Common myeloid progenitor, CD34-positive (primary cell): Measurements from ENCODE around the gene MTHFSD.

Experiments
- CTCF ChIA-PET: fragments of 350-600 bp; sonication (Branson Sonifier 250); formaldehyde crosslinking; loops from one replicate; lab custom pipeline; 2021; ENCODE audit warnings: antibody characterized with exemption; lab: Charles Lee
- POLR2A ChIA-PET: fragments of 350-600 bp; sonication (Branson Sonifier 250); formaldehyde crosslinking; loops from one replicate; lab custom pipeline; 2021; ENCODE audit warnings: antibody characterized with exemption; lab: Charles Lee
- DNase-seq, 3 donors: peaks; one replicate each; pipeline versions ENCODE4 v3.0.0 to v3.0.0-alpha.2; 2013
- H3K27ac ChIP-seq, 2 experiments: 1 replicate in 1 of 2; 2 replicates in 1 of 2; pipeline ENCODE4 v1.7.0; 2013; ENCODE audit warnings: inconsistent platforms in 2 of 2, low read length in 2 of 2, mild to moderate bottlenecking in 2 of 2, low read depth in 1 of 2, moderate library complexity in 1 of 2; ENCODE audit not compliant: severe bottlenecking in 2 of 2, insufficient read depth in 1 of 2, poor library complexity in 1 of 2
- H3K27me3 ChIP-seq, 5 experiments: replicated peaks in 2 of 5; 1 replicate in 3 of 5; 2 replicates in 2 of 5; pipeline versions ENCODE4 v1.6.1 to v1.7.0; 2013; ENCODE audit warnings: low read length in 4 of 5, mild to moderate bottlenecking in 2 of 5, moderate library complexity in 2 of 5, inconsistent platforms in 1 of 5; ENCODE audit not compliant: insufficient read depth in 5 of 5, control insufficient read depth in 4 of 5
- H3K36me3 ChIP-seq, 4 experiments: 1 replicate in 2 of 4; 2 replicates in 2 of 4; pipeline versions ENCODE4 v1.6.1 to v1.7.0; 2013; ENCODE audit warnings: low read length in 3 of 4, control low read depth in 1 of 4, mild to moderate bottlenecking in 1 of 4; ENCODE audit not compliant: control insufficient read depth in 4 of 4, insufficient read depth in 4 of 4
- H3K4me1 ChIP-seq, 4 experiments: 1 replicate in 3 of 4; 2 replicates in 1 of 4; pipeline versions ENCODE4 v1.6.1 to v1.7.1; 2013; ENCODE audit warnings: low read length in 3 of 4, mild to moderate bottlenecking in 3 of 4, control low read depth in 1 of 4, inconsistent platforms in 1 of 4, moderate library complexity in 1 of 4; ENCODE audit not compliant: control insufficient read depth in 4 of 4, insufficient read depth in 4 of 4; ENCODE audit errors: control extremely low read depth in 1 of 4
- H3K4me3 ChIP-seq, 7 experiments: 1 replicate in 4 of 7; 2 replicates in 3 of 7; pipeline versions ENCODE4 v1.5.1 to v1.7.0; 2013; ENCODE audit warnings: mild to moderate bottlenecking in 7 of 7, low read length in 6 of 7, moderate library complexity in 6 of 7, inconsistent platforms in 2 of 7, low read depth in 2 of 7, control low read depth in 1 of 7; ENCODE audit not compliant: insufficient read depth in 4 of 7, control insufficient read depth in 1 of 7; ENCODE audit errors: extremely low read depth in 1 of 7
- H3K9me3 ChIP-seq, 5 experiments: 1 replicate in 4 of 5; 2 replicates in 1 of 5; pipeline versions ENCODE4 v1.6.1 to v1.7.1; 2013; ENCODE audit warnings: low read length in 4 of 5, mild to moderate bottlenecking in 2 of 5, inconsistent platforms in 1 of 5, low read depth in 1 of 5, moderate library complexity in 1 of 5; ENCODE audit not compliant: control insufficient read depth in 4 of 5, insufficient read depth in 2 of 5; ENCODE audit errors: control extremely low read depth in 1 of 5
- WGBS: methylation state at CpG from one replicate; pipeline ENCODE4 v1.1.5; 2013; ENCODE audit not compliant: insufficient coverage; 5-methylcytosine and 5-hydroxymethylcytosine counted together

MTHFSD gene

DNA sequence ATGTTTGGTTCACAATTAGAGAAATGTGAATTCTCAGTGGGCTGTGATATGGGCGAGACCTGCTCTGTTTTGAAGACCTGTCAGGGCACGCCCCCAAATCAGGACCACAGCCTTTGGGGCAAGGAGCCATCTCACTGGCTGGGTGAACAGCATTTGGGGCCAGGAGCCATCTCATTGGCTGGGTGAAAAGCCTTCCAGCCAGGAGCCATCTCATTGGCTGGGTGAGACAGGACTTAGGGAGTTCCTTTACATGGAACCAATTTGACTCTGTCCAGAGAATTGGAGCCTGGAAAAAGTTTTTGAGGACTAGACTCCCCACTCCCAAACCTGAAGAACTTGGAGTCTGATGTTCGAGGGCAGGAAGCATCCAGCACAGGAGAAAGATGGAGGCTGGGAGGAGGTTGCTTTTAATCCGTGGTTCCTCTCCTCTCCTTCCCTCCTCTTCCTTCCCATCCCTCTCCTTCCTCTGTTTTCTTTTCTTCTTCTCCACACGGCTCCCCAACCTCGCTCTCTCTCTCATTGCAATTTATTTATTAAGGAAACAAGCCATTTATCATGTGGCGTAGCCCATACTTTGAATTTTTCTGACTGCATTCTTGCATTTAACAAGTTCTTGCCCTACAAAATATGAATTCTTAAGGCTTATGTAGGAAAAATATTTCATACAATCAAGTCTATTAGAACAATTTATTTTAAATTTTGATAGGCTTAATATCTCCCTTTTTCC lies 43.0 kb upstream of the MTHFSD start:
- H3K36me3 ChIP-seq: no peaks in the 10 kb centered on the region
- no peak for DNase-seq
- no peak overlapping the region for H3K27ac ChIP-seq
- H3K9me3 ChIP-seq: no peaks in the 10 kb centered on the region
- POLR2A ChIA-PET: no interaction called here
- H3K27me3 ChIP-seq: peaks cover 2 to 35% (median 9%) of the 10 kb centered on the region in 5 experiments
- no peak overlapping the region for H3K4me3 ChIP-seq
- WGBS: 96% methylated on average over 2 of the region's 7 CpGs
- CTCF ChIA-PET: interaction anchor here (1.2 kb wide), 1 partner anchor 34 kb away, joined by 3 read pairs; no protein-coding TSS in a partner anchor
- H3K4me1 ChIP-seq: peaks cover 0 to 15% (median 4%) of the 10 kb centered on the region in 4 experiments

DNA sequence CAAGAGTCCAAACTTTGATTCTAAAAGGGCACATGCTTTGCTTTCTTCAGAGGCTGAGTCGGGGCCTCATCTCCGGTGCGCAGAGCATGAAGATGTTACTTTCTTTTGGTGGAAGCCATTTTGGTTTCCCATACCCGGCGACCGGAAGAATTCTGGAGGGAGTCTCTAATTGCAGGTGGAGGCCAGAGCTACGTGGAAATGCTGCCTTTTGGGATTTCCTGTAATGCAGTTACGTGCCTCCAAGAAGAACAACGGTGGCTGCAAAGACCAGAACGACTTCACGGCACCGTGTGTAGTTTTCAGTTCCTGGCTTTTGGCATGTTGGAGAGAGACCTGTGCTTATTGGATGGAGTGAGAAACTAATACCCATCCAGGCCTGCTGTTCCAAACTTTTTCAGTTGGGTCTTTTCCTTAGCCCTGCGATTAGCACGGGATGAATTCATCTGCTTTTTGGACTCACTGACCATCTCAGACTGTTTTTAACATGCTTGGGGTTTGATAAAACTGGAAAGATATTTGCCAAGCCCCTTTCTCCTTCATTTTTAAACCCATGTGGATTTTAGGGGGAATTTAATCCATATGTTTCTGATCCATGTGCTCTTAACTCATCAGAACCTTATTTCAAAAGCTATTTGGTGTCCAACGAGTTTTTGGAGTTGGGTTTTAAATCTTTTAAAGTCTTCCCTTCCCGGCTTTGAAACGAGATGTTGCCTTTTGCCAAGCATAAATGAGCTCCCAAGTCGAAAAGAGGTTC lies 42.3 kb upstream of the MTHFSD start:
- Histone ChIP-seq H3K4me3 (no peak overlapping the region), H3K9me3 (no peaks in the 10 kb centered on the region), H3K36me3 (no peaks in the 10 kb centered on the region), H3K4me1 (peaks cover 0 to 15% (median 4%) of the 10 kb centered on the region in 4 experiments), H3K27me3 (peaks cover 2 to 43% (median 11%) of the 10 kb centered on the region in 5 experiments), H3K27ac (no peak overlapping the region)
- CTCF ChIA-PET: no interaction called here
- 100% methylated on average over 12 of the region's 18 CpGs for WGBS
- POLR2A ChIA-PET: no interaction called here
- no peak for DNase-seq

DNA sequence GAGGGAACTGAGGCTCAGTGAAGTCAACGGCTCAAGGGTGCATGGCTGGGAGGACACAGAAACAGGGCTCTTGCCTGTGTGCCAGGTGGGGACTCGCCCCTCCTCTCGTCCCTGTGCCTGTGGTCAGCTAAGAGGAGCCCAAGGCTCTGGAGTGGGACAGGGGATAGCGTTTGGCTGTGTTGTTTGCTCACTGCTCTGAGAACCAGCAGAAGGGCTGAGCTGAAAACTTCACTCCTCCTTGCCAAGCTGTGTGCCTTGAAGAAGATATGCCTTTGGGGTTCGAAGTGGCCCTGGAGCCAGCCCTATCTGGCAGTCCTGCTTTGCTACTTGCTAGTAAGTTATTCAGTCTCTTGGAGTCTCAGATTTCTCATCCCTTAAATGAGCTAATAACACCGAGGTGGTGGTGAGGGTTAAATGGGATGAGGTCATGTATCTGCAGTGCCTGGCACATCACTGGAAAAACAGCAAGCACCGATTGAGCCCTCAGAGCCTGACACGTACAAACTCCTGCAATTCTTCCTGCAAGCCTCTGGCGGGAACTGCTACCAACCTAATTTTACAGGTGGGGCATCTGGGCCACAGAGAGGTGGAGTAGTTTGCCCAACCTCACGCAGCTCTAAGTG lies 41.1 kb upstream of the MTHFSD start:
- Histone ChIP-seq H3K27me3 (peaks cover 2 to 53% (median 12%) of the 10 kb centered on the region in 5 experiments), H3K36me3 (no peaks in the 10 kb centered on the region), H3K4me1 (peaks cover 0 to 15% (median 4%) of the 10 kb centered on the region in 4 experiments), H3K9me3 (no peaks in the 10 kb centered on the region), H3K27ac (no peak overlapping the region), H3K4me3 (no peak overlapping the region)
- POLR2A ChIA-PET: no interaction called here
- DNase-seq: no peak
- CTCF ChIA-PET: no interaction called here
- 90% methylated on average over 7 of the region's 10 CpGs for WGBS

DNA sequence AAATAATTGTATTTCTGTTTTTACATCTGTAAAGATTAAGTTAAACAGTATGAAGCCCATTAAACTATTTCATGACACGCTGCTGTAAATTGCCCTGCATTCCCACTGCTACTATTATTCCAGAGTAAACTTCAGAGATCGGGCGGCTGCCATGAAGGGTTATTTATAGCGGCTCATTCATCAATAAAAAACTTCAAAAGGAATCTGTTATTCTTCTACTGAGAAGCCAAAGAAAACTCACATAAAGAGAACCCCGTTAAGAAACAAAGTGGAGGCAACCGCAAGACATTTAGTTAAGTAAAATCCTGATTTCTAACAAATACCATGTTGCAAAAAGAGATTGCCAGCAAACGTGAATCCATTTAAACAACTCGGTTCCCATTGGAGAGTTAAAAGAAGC lies 39.7 kb upstream of the MTHFSD start:
- ChIA-PET POLR2A (no interaction called here), CTCF (no interaction called here)
- Histone ChIP-seq H3K9me3 (no peaks in the 10 kb centered on the region), H3K27ac (no peak overlapping the region), H3K36me3 (no peaks in the 10 kb centered on the region), H3K4me1 (peaks cover 0 to 12% (median 4%) of the 10 kb centered on the region in 4 experiments), H3K4me3 (no peak overlapping the region), H3K27me3 (peaks cover 2 to 65% (median 12%) of the 10 kb centered on the region in 5 experiments)
- DNase-seq: no peak
- WGBS: 88% methylated on average over 5 of the region's 8 CpGs

DNA sequence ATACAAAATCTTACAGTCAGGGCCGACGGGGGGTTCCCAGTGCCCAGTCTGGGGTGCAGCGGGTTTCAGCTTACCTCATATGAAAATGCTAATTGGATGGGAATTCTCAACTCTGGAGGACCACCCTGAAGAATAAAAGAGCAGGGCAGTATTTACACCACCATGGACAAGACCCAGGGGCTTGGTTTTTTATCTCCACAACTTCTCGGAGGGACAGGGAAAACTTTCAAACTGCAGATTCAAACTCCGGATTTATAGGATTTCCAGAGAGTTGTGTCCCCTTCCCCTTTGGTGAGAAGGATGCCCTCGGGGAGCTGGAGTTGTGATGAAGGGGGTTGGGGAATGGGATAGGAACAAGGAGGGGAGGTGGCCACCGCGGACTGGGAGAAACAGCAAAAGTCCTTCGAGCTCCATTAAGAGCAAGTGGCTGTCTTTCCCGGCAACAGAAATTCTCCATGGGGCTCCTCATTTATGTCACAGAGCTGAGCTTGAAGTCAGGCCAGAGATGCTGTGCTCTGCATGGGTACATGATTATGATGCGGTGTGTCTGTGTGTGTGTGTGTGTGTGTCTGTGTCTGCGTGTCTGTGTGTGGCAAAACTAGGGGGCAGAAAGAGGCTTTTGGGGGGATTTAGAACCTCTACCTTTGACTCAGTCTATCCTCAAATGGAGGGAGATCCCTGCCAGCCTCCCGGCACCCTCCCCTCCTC lies 39.0 kb upstream of the MTHFSD start:
- H3K27me3 ChIP-seq: peaks cover 2 to 71% (median 15%) of the 10 kb centered on the region in 5 experiments
- no peak for DNase-seq
- H3K27ac ChIP-seq: no peak overlapping the region
- CTCF ChIA-PET: interaction anchor here (0.9 kb wide), 1 partner anchor 10 kb away, joined by 3 read pairs; no protein-coding TSS in a partner anchor
- POLR2A ChIA-PET: no interaction called here
- H3K4me1 ChIP-seq: peaks cover 0 to 7% (median 3%) of the 10 kb centered on the region in 4 experiments
- no peak overlapping the region for H3K4me3 ChIP-seq
- no peaks in the 10 kb centered on the region for H3K36me3 ChIP-seq
- 78% methylated on average over 5 of the region's 13 CpGs for WGBS
- no peaks in the 10 kb centered on the region for H3K9me3 ChIP-seq

DNA sequence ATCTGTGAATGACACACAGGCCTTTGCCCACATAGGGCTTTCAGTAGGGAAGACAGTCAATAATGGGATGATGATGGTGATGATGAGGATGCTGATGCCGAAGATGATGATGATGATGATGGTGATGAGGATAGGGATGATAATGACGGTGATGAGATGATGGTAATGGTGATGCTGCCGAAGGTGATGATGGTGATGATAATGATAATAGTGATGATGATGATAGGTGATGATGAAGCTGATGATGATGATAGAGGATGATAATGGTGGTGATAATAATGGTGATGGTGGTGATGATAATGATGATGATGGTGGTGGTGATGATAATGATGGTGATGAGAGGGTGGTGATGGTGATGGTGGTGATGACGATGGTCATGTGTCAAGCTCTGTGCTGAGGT lies 36.2 kb upstream of the MTHFSD start:
- no peak for DNase-seq
- POLR2A ChIA-PET: no interaction called here
- peaks cover 0 to 71% (median 15%) of the 10 kb centered on the region in 5 experiments for H3K27me3 ChIP-seq
- no peak overlapping the region for H3K4me3 ChIP-seq
- CTCF ChIA-PET: no interaction called here
- no peaks in the 10 kb centered on the region for H3K9me3 ChIP-seq
- H3K36me3 ChIP-seq: no peaks in the 10 kb centered on the region
- no peak overlapping the region for H3K27ac ChIP-seq
- WGBS: 98% methylated on average over 4 of the region's 4 CpGs
- H3K4me1 ChIP-seq: no peaks in the 10 kb centered on the region
